Measurements from ENCODE around the gene RANBP1. TPM values are rescaled to one million over a fixed set of nuclear protein-coding genes. Genes with fewer than 3 reads are reported as not detected.

The RANBP1 gene
- total RNA-seq, 4 donors from 2014 or later: 116 to 180 (median 140) TPM

- no peaks in the 10 kb centered on the region for H3K9me3 ChIP-seq
- H3K36me3 ChIP-seq: peaks cover 26 to 29% (median 28%) of the 10 kb centered on the region in 4 donors
- H3K4me3 ChIP-seq: no peak overlapping the region
- DNase-seq (ENCODE audit: extremely low spot score): no peak
- TF ChIP-seq, protein P1, sequence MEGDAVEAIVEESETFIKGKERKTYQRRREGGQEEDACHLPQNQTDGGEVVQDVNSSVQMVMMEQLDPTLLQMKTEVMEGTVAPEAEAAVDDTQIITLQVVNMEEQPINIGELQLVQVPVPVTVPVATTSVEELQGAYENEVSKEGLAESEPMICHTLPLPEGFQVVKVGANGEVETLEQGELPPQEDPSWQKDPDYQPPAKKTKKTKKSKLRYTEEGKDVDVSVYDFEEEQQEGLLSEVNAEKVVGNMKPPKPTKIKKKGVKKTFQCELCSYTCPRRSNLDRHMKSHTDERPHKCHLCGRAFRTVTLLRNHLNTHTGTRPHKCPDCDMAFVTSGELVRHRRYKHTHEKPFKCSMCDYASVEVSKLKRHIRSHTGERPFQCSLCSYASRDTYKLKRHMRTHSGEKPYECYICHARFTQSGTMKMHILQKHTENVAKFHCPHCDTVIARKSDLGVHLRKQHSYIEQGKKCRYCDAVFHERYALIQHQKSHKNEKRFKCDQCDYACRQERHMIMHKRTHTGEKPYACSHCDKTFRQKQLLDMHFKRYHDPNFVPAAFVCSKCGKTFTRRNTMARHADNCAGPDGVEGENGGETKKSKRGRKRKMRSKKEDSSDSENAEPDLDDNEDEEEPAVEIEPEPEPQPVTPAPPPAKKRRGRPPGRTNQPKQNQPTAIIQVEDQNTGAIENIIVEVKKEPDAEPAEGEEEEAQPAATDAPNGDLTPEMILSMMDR (IDR thresholded peaks at IDR 0.05): no peak
- TF ChIP-seq POLR2A (IDR thresholded peaks at IDR 0.05; ENCODE audit: low read depth) (no peak), EP300 (IDR thresholded peaks at IDR 0.05) (no peak), POLR2AphosphoS5 (IDR thresholded peaks at IDR 0.05) (no peak)
- WGBS: 82% methylated on average over 10 of the region's 10 CpGs
- H3K27ac ChIP-seq (replicated peaks in 1 of 4): peak overlapping the region in 1 of 4 donors; percentile 95
- peaks cover 49 to 60% (median 53%) of the 10 kb centered on the region in 4 donors for H3K4me1 ChIP-seq
- intact Hi-C loops (cut with DNase I): loop anchor here (5.0 kb wide), 1 partner anchor 66 kb away; the partner anchor contains the start of gene ARVCF
- H3K27me3 ChIP-seq: no peaks in the 10 kb centered on the region
Measured at GRCh38 chr22:20083157-20083890, 32.6 kb upstream of the RANBP1 start.

- Histone ChIP-seq H3K4me1 (peaks cover 49 to 59% (median 52%) of the 10 kb centered on the region in 4 donors), H3K27ac (replicated peaks in 1 of 4) (no peak overlapping the region), H3K27me3 (no peaks in the 10 kb centered on the region), H3K9me3 (no peaks in the 10 kb centered on the region), H3K36me3 (peaks cover 30 to 36% (median 35%) of the 10 kb centered on the region in 4 donors), H3K4me3 (no peak overlapping the region)
- intact Hi-C loops (cut with DNase I): loop anchor here (5.0 kb wide), 1 partner anchor 67 kb away; the partner anchor contains the start of gene ARVCF
- 79% methylated on average over 10 of the region's 10 CpGs for WGBS
- TF ChIP-seq POLR2AphosphoS5 (IDR thresholded peaks at IDR 0.05) (no peak), EP300 (IDR thresholded peaks at IDR 0.05) (no peak), POLR2A (IDR thresholded peaks at IDR 0.05; ENCODE audit: low read depth) (no peak)
- TF ChIP-seq, protein P1 (IDR thresholded peaks at IDR 0.05): no peak
- DNase-seq (ENCODE audit: extremely low spot score): no peak
Measured at GRCh38 chr22:20083891-20084546, 31.9 kb upstream of the RANBP1 start.

GRCh38 chr22:20084547-20085413, 31.1 kb upstream of the RANBP1 start:
- 74% methylated on average over 23 of the region's 23 CpGs for WGBS
- intact Hi-C loops (cut with DNase I): loop anchor here (5.0 kb wide), 1 partner anchor 67 kb away; the partner anchor contains the start of gene ARVCF
- no peaks in the 10 kb centered on the region for H3K9me3 ChIP-seq
- H3K27me3 ChIP-seq: no peaks in the 10 kb centered on the region
- H3K4me3 ChIP-seq: no peak overlapping the region
- peaks cover 38 to 43% (median 42%) of the 10 kb centered on the region in 4 donors for H3K36me3 ChIP-seq
- TF ChIP-seq POLR2A (IDR thresholded peaks at IDR 0.05; ENCODE audit: low read depth) (no peak), EP300 (IDR thresholded peaks at IDR 0.05) (no peak), POLR2AphosphoS5 (IDR thresholded peaks at IDR 0.05) (no peak)
- TF ChIP-seq, protein P1 (IDR thresholded peaks at IDR 0.05): peak in 1 of 3 experiments; percentile 33
- peak overlapping the region in 1 of 4 donors; percentile 6 for H3K27ac ChIP-seq (replicated peaks in 1 of 4)
- peaks cover 45 to 54% (median 47%) of the 10 kb centered on the region in 4 donors for H3K4me1 ChIP-seq
- DNase-seq (ENCODE audit: extremely low spot score): no peak

DNA sequence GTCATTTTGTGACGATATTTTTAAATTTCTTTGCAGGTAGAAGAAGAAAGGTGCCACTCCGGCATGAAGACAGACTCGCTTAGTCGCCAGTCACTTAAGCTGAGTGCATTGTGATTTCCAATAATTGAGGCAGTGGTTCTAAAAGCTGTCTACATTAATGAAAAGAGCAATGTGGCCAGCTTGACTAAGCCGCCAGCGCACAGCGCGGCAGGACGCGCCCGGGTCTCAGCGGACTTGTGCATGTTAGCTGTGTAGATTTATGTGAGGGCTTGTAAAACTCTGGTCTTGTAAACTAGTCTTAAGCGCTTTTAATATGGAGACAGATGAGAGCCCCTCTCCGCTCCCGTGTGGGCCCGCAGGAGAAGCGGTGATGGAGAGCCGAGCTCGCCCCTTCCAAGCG, 30.3 kb upstream of the RANBP1 start:
- TF ChIP-seq POLR2AphosphoS5 (IDR thresholded peaks at IDR 0.05) (no peak), POLR2A (IDR thresholded peaks at IDR 0.05; ENCODE audit: low read depth) (no peak), EP300 (IDR thresholded peaks at IDR 0.05) (no peak)
- TF ChIP-seq, protein P1 (IDR thresholded peaks at IDR 0.05): no peak
- DNase-seq (ENCODE audit: extremely low spot score): no peak
- Histone ChIP-seq H3K4me3 (no peak overlapping the region), H3K36me3 (peaks cover 47 to 52% (median 51%) of the 10 kb centered on the region in 4 donors), H3K4me1 (peaks cover 45 to 51% (median 46%) of the 10 kb centered on the region in 4 donors), H3K9me3 (no peaks in the 10 kb centered on the region), H3K27ac (replicated peaks in 1 of 4) (no peak overlapping the region), H3K27me3 (no peaks in the 10 kb centered on the region)
- 92% methylated on average over 19 of the region's 20 CpGs for WGBS
- intact Hi-C loops (cut with DNase I): no loop called here
